Endothelial cell of umbilical vein (primary cell): ENCODE data around the gene S100A7. TPM values are rescaled to one million over a fixed set of nuclear protein-coding genes. Genes with fewer than 3 reads are reported as not detected.

ENCODE experiments used
- BruUV-seq: library from RNA; stranded (reverse); fragments of 400-500 nt; replicated peaks from 2 replicates; lab custom pipeline; 2021; lab: Mats Ljungman, UMichigan
- CTCF ChIA-PET: fragments of 300-600, 350-600 bp; sonication (Branson Sonifier 250); formaldehyde crosslinking; loops from one replicate; lab custom pipeline; 2021; ENCODE audit warnings: antibody characterized with exemption, inconsistent platforms; lab: Charles Lee
- POLR2A ChIA-PET: fragments of 300-600, 350-600 bp; sonication (Branson Sonifier 250); formaldehyde crosslinking; loops from one replicate; lab custom pipeline; 2021; ENCODE audit warnings: antibody characterized with exemption, inconsistent platforms; lab: Charles Lee
- DNase-seq: peaks from one replicate; pipeline ENCODE4 v3.0.0-alpha.2; 2011; ENCODE audit warnings: low read depth, low spot score
- FAIRE-seq: peaks from 2 replicates; lab custom pipeline; 2011; peaks lifted over from hg19 to GRCh38; lab: Jason Lieb, UNC
- H2AFZ ChIP-seq: 2 replicates; pipeline ENCODE4 v1.6.0; 2012; ENCODE audit warnings: low read depth, low read length, control low read depth, inconsistent platforms
- H3K27ac ChIP-seq: 2 replicates; pipeline ENCODE4 v1.5.1; 2011; ENCODE audit warnings: low read depth, mild to moderate bottlenecking, control low read depth, low read length, moderate library complexity; ENCODE audit not compliant: insufficient read depth
- H3K27me3 ChIP-seq, 2 experiments: 2 replicates each; pipeline versions ENCODE4 v1.6.0 to v1.6.1; 2011; ENCODE audit warnings: low read length in 2 of 2, mixed read lengths in 1 of 2; ENCODE audit not compliant: control insufficient read depth in 2 of 2, insufficient read depth in 2 of 2
- H3K36me3 ChIP-seq, 2 experiments: 2 replicates in 1 of 2; 3 replicates in 1 of 2; pipeline ENCODE4 v1.5.1; 2011; ENCODE audit warnings: low read length in 2 of 2, mild to moderate bottlenecking in 1 of 2, moderate library complexity in 1 of 2; ENCODE audit not compliant: control insufficient read depth in 2 of 2, insufficient read depth in 2 of 2; ENCODE audit errors: extremely low read depth in 1 of 2
- H3K4me1 ChIP-seq: 3 replicates; pipeline ENCODE4 v1.5.1; 2011; ENCODE audit warnings: mild to moderate bottlenecking, low read length; ENCODE audit not compliant: control insufficient read depth, insufficient read depth; ENCODE audit errors: extremely low read depth
- H3K4me2 ChIP-seq: 2 replicates; pipeline ENCODE4 v1.6.1; 2011; ENCODE audit warnings: low read length, control low read depth, mixed read lengths; ENCODE audit not compliant: insufficient read depth
- H3K4me3 ChIP-seq, 3 experiments: fragments of 200-600 bp in 1 of 3; sonication (generic), shearing (Covaris generic) in 1 of 3; replicated peaks in 1 of 3; 2 replicates each; pipeline ENCODE4 v1.5.1; 2011 to 2016; ENCODE audit warnings: control low read depth in 3 of 3, low read length in 3 of 3, mild to moderate bottlenecking in 2 of 3, inconsistent platforms in 1 of 3, low read depth in 1 of 3, moderate library complexity in 1 of 3; ENCODE audit not compliant: insufficient read depth in 1 of 3
- H3K79me2 ChIP-seq: 2 replicates; pipeline ENCODE4 v1.6.0; 2012; ENCODE audit warnings: low read length, inconsistent platforms; ENCODE audit not compliant: control insufficient read depth, insufficient read depth
- H3K9ac ChIP-seq: replicated peaks from 2 replicates; pipeline ENCODE3; 2011; ENCODE audit warnings: low read length, control low read depth; ENCODE audit not compliant: insufficient read depth; ENCODE audit errors: extremely low read depth
- H3K9me1 ChIP-seq: replicated peaks from 3 replicates; pipeline ENCODE4 v1.6.0; 2011; ENCODE audit warnings: mild to moderate bottlenecking, low read length; ENCODE audit not compliant: control insufficient read depth, insufficient read depth; ENCODE audit errors: extremely low read depth
- H3K9me3 ChIP-seq: replicated peaks from 2 replicates; pipeline ENCODE4 v1.5.1; 2012; ENCODE audit warnings: low read length, inconsistent platforms; ENCODE audit not compliant: control insufficient read depth, insufficient read depth
- H4K20me1 ChIP-seq: replicated peaks from 2 replicates; pipeline ENCODE3; 2011; ENCODE audit warnings: mild to moderate bottlenecking, low read length; ENCODE audit not compliant: control insufficient read depth, insufficient read depth; ENCODE audit errors: extremely low read depth
- CTCF ChIP-seq, 2 donors: IDR thresholded peaks; 1 replicate in 1 of 2; 2 replicates in 1 of 2; pipeline ENCODE4 v1.5.1; 2011; ENCODE audit warnings: low read length in 2 of 2, mild to moderate bottlenecking in 2 of 2, moderate library complexity in 2 of 2, control low read depth in 1 of 2, inconsistent platforms in 1 of 2, low read depth in 1 of 2; ENCODE audit not compliant: insufficient read depth in 1 of 2; ENCODE audit errors: extremely low read depth in 1 of 2
- EZH2 ChIP-seq: IDR thresholded peaks from 2 replicates; pipeline ENCODE4 v1.6.1; 2012; ENCODE audit warnings: borderline replicate concordance, low read depth, mild to moderate bottlenecking, moderate library complexity, low read length, inconsistent platforms; ENCODE audit not compliant: severe bottlenecking
- FOS ChIP-seq: IDR thresholded peaks from 2 replicates; pipeline ENCODE4 v1.6.1; 2011; ENCODE audit warnings: mild to moderate bottlenecking, low read length, moderate library complexity, borderline replicate concordance; ENCODE audit not compliant: insufficient read depth
- GATA2 ChIP-seq: IDR thresholded peaks from 2 replicates; pipeline ENCODE4 v1.7.0; 2011; ENCODE audit warnings: low read depth, mild to moderate bottlenecking, moderate library complexity, mixed read lengths, low read length; ENCODE audit not compliant: insufficient read length, insufficient read depth
- JUN ChIP-seq: IDR thresholded peaks from 2 replicates; pipeline ENCODE4 v1.6.1; 2011; ENCODE audit warnings: borderline replicate concordance, low read depth; ENCODE audit not compliant: insufficient read length, insufficient read depth
- MAX ChIP-seq: IDR thresholded peaks from 2 replicates; pipeline ENCODE4 v1.6.1; 2011; ENCODE audit not compliant: insufficient read depth, insufficient read length
- MYC ChIP-seq: IDR thresholded peaks from one replicate; pipeline ENCODE4 v1.6.1; 2011; ENCODE audit warnings: mild to moderate bottlenecking, low read depth, low read length
- POLR2A ChIP-seq: IDR thresholded peaks from 2 replicates; pipeline ENCODE4 v1.6.1; 2012; ENCODE audit warnings: low read depth, mild to moderate bottlenecking, control low read depth, low read length
- POLR2AphosphoS5 ChIP-seq: IDR thresholded peaks from 2 replicates; pipeline ENCODE4 v1.6.1; 2012; ENCODE audit warnings: low read depth, mild to moderate bottlenecking, control low read depth, low read length, moderate library complexity; ENCODE audit not compliant: insufficient read depth
- dilution Hi-C: fragments of 300-500 bp; cut with MboI; formaldehyde crosslinking; loops from one replicate; pipeline ENCODE4 v1.15.0; 2019; ENCODE audit warnings: low sequenced_read_pairs; ENCODE audit not compliant: extremely low pct_ligation_motif_present
- intact Hi-C: fragments of 100-400 bp; cut with micrococcal nuclease; formaldehyde crosslinking; loops from one replicate; pipeline ENCODE4 v1.10.0; 2022
- polyA plus RNA-seq, 4 experiments: library from polyadenylated mRNA; depleted of rRNA in 3 of 4; stranded (reverse) in 3 of 4; unstranded in 1 of 4; fragments of >200 nt; gene quantifications; 2 replicates each; pipeline versions ENCODE4 v1.2.1 to v1.2.3, GENCODE V29; 2011 to 2012; ENCODE audit warnings: missing spikeins in 1 of 4
- total RNA-seq: library from RNA; stranded (reverse); gene quantifications from 2 replicates; pipeline ENCODE4 v1.2.3, GENCODE V29; 2021

S100A7 gene
- total and polyA plus RNA-seq, 2 donors (not counting 3 experiments of a cell fraction or from before 2014, with no cell fraction given): not detected

- no peaks in the 10 kb centered on the region for H3K4me1 ChIP-seq
- intact Hi-C loops: no loop called here
- no peaks in the 10 kb centered on the region for H3K9me1 ChIP-seq
- POLR2A ChIA-PET: no interaction called here
- no peak for TF ChIP-seq POLR2AphosphoS5
- no peaks in the 10 kb centered on the region for H3K9me3 ChIP-seq
- no peak overlapping the region for H3K27ac ChIP-seq
- H2AFZ ChIP-seq: no peak overlapping the region
- H4K20me1 ChIP-seq: no peaks in the 10 kb centered on the region
- CTCF ChIA-PET: no interaction called here
- no peak overlapping the region for H3K4me3 ChIP-seq
- no peak overlapping the region for H3K4me2 ChIP-seq
- H3K79me2 ChIP-seq: no peaks in the 10 kb centered on the region
- FAIRE-seq (no peak), DNase-seq (no peak)
- dilution Hi-C loops: no loop called here
- no TSS peak for BruUV-seq
- no peaks in the 10 kb centered on the region for H3K27me3 ChIP-seq
- H3K9ac ChIP-seq: no peak overlapping the region
- no peaks in the 10 kb centered on the region for H3K36me3 ChIP-seq
These were observed 29.9 kb downstream of the S100A7 start for GRCh38 chr1:153430561-153430960.

- H3K9ac ChIP-seq: no peak overlapping the region
- no peaks in the 10 kb centered on the region for H3K79me2 ChIP-seq
- ChIA-PET CTCF (no interaction called here), POLR2A (no interaction called here)
- H3K9me1 ChIP-seq: no peaks in the 10 kb centered on the region
- no peak overlapping the region for H3K4me2 ChIP-seq
- H3K27me3 ChIP-seq: no peaks in the 10 kb centered on the region
- no peaks in the 10 kb centered on the region for H3K9me3 ChIP-seq
- H3K4me1 ChIP-seq: no peaks in the 10 kb centered on the region
- intact Hi-C loops (no loop called here), dilution Hi-C loops (no loop called here)
- H2AFZ ChIP-seq: no peak overlapping the region
- TF ChIP-seq GATA2: no peak
- no peak for TF ChIP-seq CTCF (IDR thresholded peaks at IDR 0.05; ENCODE audit: extremely low read depth in 1 of 2, insufficient read depth in 1 of 2, low read depth in 1 of 2, low read length in 2 of 2)
- TF ChIP-seq FOS: no peak
- TF ChIP-seq MAX: no peak
- no peak for TF ChIP-seq POLR2AphosphoS5
- no peak for TF ChIP-seq EZH2
- no peak for TF ChIP-seq POLR2A
- no peak for TF ChIP-seq MYC
- no peak for TF ChIP-seq JUN
- DNase-seq (no peak), FAIRE-seq (no peak)
- H3K36me3 ChIP-seq: no peaks in the 10 kb centered on the region
- no TSS peak for BruUV-seq
- no peak overlapping the region for H3K4me3 ChIP-seq
- no peaks in the 10 kb centered on the region for H4K20me1 ChIP-seq
- H3K27ac ChIP-seq: no peak overlapping the region
These were observed 30.3 kb downstream of the S100A7 start for GRCh38 chr1:153430166-153430553.
